Hippocampal formation (tissue), 2 donors: ENCODE results near the gene RCL1.

Experiments used
- DNase-seq, 2 donors: peaks; one replicate each; lab custom pipeline; 2025; lab: John Stamatoyannopoulos, UW

Gene RCL1

DNA sequence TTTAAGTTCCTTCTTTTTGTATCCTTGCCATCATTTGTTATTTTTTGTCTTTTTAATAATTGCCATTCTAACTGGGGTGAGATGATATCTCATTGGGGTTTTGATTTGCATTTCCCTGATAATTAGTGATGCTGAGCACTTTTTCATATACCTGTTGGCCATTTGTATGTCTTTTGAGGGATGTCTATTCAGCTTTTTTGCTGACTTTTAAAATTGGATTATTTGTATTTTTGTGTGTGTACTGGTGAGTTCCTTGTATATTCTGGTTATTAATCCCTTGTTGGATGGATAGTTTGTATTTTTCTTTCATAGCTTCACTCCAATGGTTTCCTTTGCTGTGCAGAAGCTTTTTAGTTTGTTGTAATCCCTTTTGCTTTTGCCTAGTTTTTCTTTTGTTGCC is 19.1 kb downstream of the RCL1 start:
- no peak for DNase-seq

- DNase-seq, result no peak
These were observed 20.1 kb downstream of the RCL1 start for GRCh38 chr9:4812858-4813257.

- no peak for DNase-seq
These were observed 22.2 kb downstream of the RCL1 start for GRCh38 chr9:4814913-4815312.

DNA sequence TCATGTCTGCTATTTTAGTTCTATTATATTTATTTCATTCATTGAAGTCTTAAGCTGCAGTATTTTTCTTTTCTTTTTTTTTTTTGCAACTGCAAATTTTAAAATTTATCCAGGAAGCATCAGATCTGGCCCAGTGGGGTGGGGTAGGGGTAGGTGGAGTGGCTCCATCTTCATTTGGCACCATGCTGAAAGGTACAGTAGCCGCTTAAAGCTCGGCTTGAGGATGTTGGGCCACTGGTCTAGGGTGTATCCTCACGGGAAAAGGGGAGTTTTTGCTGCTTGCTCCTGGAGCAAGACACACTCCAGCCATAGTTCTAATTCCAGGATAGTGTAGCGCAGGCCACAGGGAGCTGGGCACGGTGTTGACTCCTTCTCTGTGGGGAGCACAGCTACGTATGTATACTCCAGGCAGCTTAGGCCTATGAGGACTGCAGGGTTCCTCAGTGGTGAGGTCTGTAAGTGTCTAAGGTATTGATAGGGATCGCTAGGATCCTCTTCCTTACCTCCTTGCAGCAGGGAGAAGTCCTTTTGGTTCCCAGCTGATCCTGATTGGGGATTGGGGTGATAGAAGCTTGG is 22.7 kb downstream of the RCL1 start:
- DNase-seq, result no peak

GRCh38 chr9:4820168-4820567 is 27.4 kb downstream of the RCL1 start:
- no peak for DNase-seq

DNA sequence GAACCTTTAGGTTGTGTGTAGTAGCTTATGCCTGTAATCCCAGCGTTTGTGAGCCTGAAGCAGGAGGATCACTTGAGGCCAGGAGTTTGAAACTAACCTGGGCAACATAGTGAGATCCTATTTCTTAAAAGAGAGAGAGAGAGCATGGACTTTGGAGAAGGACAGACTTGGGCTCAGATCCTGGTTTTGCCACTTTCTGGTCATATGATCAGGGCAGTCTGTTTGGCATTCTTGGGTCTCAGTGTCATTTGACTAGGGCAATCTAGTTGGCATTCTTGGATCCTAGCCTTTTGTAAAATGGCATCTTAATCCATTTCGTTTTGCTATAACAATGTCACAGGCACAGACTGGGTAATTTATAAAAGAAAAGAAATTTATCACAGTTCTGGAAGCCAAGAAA is 28.4 kb downstream of the RCL1 start:
- no peak for DNase-seq

- DNase-seq, result no peak
These were observed 29.3 kb downstream of the RCL1 start for GRCh38 chr9:4822057-4822456.

DNA sequence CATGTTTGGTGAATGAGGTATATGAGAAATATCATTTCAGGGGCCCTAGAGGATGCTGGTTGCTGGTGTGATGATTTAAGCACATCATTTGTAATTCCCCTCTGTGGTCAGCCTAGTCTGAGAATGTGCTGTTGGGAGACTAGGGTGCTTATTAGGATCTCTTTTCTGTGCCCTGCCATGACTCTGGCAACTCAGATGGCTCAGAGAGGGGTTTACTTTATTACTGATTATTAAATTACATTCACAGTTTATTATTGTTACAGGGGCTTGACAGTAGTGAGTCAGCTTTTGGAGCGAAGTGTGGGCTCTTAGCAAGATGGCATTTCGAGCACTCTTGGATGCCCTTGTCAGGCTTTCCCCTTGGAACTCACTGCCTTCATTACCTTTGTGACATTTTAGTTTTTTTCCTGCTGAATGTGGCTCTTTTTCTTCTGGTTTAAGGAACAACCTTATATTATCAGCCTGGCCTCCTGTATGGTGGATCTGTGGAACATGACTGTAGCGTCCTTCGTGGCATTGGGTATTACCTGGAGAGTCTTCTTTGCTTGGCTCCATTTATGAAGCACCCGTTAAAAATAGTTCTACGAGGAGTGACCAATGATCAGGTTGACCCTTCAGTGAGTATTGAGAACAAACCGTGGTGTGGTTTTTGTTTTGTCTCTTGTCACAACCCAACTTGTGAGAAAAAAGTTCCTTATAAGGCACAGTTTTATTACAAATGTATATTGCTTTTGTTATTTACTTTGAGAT is 33.8 kb downstream of the RCL1 start:
- no peak for DNase-seq

DNA sequence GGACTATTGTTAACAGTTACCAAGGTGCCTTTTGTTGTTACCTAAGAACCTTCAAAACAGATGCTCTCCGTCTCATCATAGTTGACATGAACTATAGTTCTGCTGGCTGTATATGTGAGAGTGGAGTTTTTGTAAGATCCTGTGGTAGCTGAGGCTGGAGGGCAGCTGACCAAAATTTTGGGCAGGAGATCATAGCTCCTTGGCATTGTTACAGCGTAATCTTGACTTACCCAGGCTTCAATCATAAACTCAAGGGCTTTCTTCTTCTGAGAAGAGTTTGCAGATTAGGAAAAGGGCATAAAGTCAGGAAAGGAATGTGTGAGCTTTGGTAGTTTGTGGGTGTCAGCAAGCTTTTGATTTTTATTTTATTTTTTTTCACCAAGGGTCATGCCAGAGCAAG is 34.5 kb downstream of the RCL1 start:
- DNase-seq, result no peak

GRCh38 chr9:4828761-4829160 is 36.0 kb downstream of the RCL1 start:
- no peak for DNase-seq

DNA sequence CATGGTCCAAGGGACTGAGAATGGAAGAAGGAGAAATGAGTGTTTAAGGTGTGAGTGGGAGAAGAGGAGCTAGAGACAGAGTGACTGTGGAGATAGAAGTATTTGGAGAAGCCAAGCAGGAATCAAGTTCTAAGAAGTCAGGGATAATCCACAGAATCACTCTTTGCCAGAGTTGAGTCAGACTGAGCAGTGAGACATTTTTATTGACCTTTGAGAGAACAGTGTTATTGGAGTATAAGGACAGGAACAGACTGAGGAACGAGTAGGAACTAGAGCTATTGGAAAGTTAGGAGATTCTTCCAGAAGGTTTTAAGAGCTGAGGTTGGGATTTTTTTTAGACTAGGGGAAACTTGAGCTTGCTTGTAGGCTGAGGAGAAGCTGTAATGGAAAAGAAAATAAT is 37.2 kb downstream of the RCL1 start:
- no peak for DNase-seq

GRCh38 chr9:4830699-4831098 is 38.0 kb downstream of the RCL1 start:
- no peak for DNase-seq

DNA sequence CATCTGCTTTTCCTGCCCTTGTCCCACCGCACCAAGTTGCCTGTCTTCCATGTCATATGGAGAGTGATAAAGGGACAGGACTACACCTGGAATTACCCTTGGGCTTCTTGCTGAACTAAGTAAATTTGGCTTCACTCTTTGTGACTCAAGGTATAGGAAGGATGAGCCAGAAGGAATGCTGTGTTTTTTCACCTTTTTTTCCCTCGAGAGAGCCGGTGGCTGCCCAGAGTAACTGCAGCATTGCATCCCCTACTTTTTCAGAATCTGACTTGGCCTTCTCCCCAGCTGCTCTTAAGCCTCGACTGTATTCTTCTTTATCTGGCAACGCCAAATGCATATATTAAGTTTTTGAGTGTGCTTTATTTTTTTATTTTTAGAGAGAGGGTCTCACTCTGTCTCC is 38.4 kb downstream of the RCL1 start:
- DNase-seq, result no peak

DNA sequence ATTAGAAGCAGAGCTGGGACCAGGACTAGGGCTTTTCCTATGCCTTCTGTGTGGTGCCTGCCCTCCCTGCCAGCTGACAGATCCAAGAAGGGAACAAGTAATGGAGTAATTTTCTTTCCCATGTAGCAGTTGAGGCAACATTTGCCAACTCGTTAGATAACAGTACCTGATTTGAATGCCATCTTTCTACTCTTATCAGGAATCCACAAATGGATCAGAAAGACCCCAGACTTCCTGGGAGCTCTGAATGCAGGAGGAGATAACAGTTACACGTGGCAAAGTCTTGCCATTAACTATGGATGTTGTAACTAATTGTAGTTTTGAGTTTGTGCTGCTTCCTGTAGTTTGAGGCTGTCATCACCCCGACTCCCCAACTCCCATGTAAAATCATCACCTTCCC is 39.2 kb downstream of the RCL1 start:
- DNase-seq, result no peak

DNA sequence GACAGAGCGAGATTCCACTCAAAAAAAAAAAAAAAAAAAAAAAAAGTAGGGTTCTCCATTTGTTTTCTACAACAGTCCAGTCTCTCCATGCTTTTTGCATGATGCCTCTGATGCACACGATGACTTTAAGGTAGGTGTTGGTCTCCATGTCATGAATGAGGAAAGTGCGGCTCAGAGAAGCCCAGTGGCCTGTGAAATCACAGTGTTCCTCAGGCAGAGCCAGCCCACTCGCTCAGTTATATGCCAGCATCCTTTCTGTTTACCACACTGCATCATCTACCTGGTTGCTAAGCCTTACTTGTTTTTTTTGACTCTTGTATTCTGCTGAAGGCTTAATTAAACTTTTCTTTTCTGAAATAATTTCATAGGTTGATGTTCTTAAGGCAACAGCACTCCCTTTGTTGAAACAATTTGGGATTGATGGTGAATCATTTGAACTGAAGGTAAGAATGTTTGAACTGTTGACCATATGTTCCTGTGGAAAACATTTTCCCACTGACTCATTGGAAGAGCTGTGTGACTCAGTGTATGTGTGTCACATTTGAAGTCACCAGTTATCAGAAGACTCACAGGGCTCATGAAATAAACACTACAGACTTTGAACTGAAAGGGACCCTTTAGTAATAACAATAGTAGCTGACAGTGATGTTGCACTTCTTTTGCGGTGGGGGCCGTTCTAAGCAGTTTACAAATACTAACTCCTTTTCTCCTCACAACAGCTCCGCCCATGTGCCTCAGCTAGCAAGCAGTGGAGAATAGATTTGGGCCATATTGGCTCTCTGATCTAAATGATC is 40.2 kb downstream of the RCL1 start:
- DNase-seq, result no peak

GRCh38 chr9:4833781-4834560 is 41.2 kb downstream of the RCL1 start:
- DNase-seq, result no peak

GRCh38 chr9:4836676-4837075 is 43.9 kb downstream of the RCL1 start:
- no peak for DNase-seq

DNA sequence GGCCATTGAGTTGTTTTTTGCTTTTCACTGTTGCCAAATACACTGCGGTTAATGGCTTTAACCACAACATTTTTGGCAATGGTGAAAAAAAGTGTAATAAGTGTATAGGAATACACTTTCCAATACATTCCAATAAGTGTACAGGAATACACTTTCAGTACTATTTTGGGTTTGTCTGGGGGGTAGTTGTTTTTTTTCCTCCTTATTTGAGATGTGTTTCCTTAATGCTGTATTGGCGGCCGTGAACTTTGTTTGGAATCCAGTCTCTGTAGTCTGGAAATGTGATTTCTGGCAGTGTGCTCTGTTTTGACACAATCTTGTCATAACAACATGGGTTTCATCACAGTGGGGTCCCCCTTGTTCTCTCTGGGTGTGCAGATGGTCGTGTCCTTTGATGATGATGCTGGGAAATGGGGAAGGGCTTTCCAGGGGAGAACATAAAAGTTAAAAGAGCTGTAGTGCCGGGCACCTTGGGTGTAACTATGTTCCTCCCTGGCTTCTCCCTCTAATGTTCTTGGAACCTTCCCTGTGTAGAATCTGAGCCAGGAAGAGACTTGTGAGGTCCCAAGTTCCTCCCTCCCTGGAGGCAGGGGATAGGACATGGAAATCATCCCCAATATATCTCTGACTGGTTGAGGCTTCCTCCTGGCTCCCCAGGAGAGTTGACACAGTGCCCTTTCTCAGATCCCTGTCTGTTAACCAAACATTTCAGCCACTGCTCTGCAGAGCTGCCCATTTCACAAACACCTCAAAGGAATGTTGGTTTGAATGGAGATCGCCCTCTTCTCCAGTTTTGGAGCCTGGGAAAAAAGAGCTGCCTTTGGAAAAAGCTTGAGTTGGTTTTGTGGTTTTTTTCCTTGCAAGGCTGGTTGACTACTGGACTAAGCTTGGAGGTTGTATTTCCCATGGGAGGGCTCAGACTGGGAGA is 44.8 kb downstream of the RCL1 start:
- DNase-seq, result no peak

DNA sequence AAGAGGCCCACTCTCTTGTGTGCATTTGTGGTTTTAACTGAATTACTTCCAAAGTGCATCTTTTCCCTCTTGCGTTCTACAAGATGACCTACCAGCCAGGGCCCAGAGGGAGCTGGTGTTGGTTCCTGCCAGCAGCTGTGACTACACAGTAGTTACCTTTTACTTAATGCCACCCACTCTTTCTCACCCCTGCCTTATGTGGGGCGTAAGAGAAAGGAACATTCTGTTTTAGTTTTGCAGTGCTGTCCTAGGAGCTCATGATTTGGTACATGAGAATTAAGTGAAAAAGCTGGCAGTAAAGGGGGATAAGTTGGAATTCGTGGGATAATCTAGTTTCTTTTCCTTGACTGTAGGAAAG is 45.4 kb downstream of the RCL1 start:
- DNase-seq, result peak in 1 of 2 donors; percentile 33

GRCh38 chr9:4839470-4839912 is 46.7 kb downstream of the RCL1 start:
- no peak for DNase-seq

GRCh38 chr9:4840018-4840417 is 47.3 kb downstream of the RCL1 start:
- DNase-seq, result no peak
